GM12878 (cell line): ENCODE data around the gene ARVCF. TPM values are rescaled to one million over a fixed set of nuclear protein-coding genes. Genes with fewer than 3 reads are reported as not detected.

Source experiments
- ATAC-seq: fragments of 200-7000 bp; cut with Tn5 transposase; 3 replicates; pipeline ENCODE4 v1.9.1; 2020; ENCODE audit warnings: mild to moderate bottlenecking, moderate library complexity
- BruUV-seq: library from RNA; stranded (reverse); fragments of 400-500 nt; replicated peaks from 2 replicates; lab custom pipeline; 2021; lab: Mats Ljungman, UMichigan
- CTCF ChIA-PET: fragments of 300-600 bp; sonication (Branson Sonifier 250); formaldehyde crosslinking; extraction: SDS; loops from one replicate; lab custom pipeline; 2021; ENCODE audit warnings: inconsistent platforms; lab: Yijun Ruan, JAX
- POLR2A ChIA-PET: fragments of 350-600 bp; formaldehyde crosslinking; extraction: SDS; loops from one replicate; lab custom pipeline; 2021; ENCODE audit warnings: inconsistent platforms; lab: Charles Lee
- RAD21 ChIA-PET: fragments of 300-600 bp; sonication (Branson Sonifier 250); formaldehyde crosslinking; loops from one replicate; lab custom pipeline; 2023; ENCODE audit warnings: antibody characterized with exemption; ENCODE audit not compliant: unreplicated experiment; lab: Charles Lee
- SMC1A ChIA-PET: fragments of 300-600 bp; sonication (Branson Sonifier 250); formaldehyde crosslinking; loops from one replicate; lab custom pipeline; 2023; ENCODE audit not compliant: unreplicated experiment, uncharacterized antibody; lab: Charles Lee
- DNase-seq: peaks from one replicate; pipeline ENCODE4 v3.0.0-alpha.2; 2011; ENCODE audit warnings: low read depth, low spot score
- FAIRE-seq: peaks from 3 replicates; lab custom pipeline; 2011; peaks lifted over from hg19 to GRCh38; lab: Jason Lieb, UNC
- H2AFZ ChIP-seq: 2 replicates; pipeline ENCODE4 v1.6.0; 2011; ENCODE audit warnings: low read depth, low read length, control low read depth; ENCODE audit not compliant: control insufficient read depth
- H3K27ac ChIP-seq: 2 replicates; pipeline ENCODE4 v1.5.1; 2011; ENCODE audit warnings: control low read depth; ENCODE audit not compliant: control insufficient read depth, insufficient read depth
- H3K27me3 ChIP-seq, 2 experiments: replicated peaks in 1 of 2; 2 replicates each; pipeline versions ENCODE4 v1.6.0 to v1.6.1; 2011; ENCODE audit warnings: low read length in 1 of 2; ENCODE audit not compliant: control insufficient read depth in 2 of 2, insufficient read depth in 2 of 2
- H3K36me3 ChIP-seq, 2 experiments: 2 replicates each; pipeline ENCODE4 v1.5.1; 2011; ENCODE audit warnings: low read length in 1 of 2; ENCODE audit not compliant: control insufficient read depth in 2 of 2, insufficient read depth in 2 of 2
- H3K4me1 ChIP-seq: 2 replicates; pipeline ENCODE4 v1.6.1; 2011; ENCODE audit warnings: mild to moderate bottlenecking, low read length, moderate library complexity, mixed read lengths; ENCODE audit not compliant: control insufficient read depth, insufficient read depth
- H3K4me2 ChIP-seq: 2 replicates; pipeline ENCODE4 v1.6.0; 2011; ENCODE audit warnings: control low read depth; ENCODE audit not compliant: control insufficient read depth, insufficient read depth
- H3K4me3 ChIP-seq: fragments of 200-600 bp; sonication (generic); 2 replicates; pipeline ENCODE4 v1.5.1; 2016
- H3K79me2 ChIP-seq: 2 replicates; pipeline ENCODE4 v1.6.0; 2011; ENCODE audit warnings: low read length; ENCODE audit not compliant: control insufficient read depth, insufficient read depth
- H3K9ac ChIP-seq: 2 replicates; pipeline ENCODE4 v1.8.0; 2011; ENCODE audit warnings: low read length, control low read depth, mixed read lengths; ENCODE audit not compliant: control insufficient read depth, insufficient read depth
- H3K9me3 ChIP-seq: replicated peaks from 3 replicates; pipeline ENCODE4 v1.5.1; 2011; ENCODE audit warnings: mild to moderate bottlenecking, low read length; ENCODE audit not compliant: control insufficient read depth, insufficient read depth
- H4K20me1 ChIP-seq: 2 replicates; pipeline ENCODE4 v1.6.0; 2011; ENCODE audit not compliant: control insufficient read depth, insufficient read depth
- EZH2 ChIP-seq: IDR thresholded peaks from 2 replicates; pipeline ENCODE4 v1.6.1; 2012; ENCODE audit warnings: low read depth, mild to moderate bottlenecking, control low read depth, inconsistent platforms, low read length, borderline replicate concordance; ENCODE audit not compliant: control insufficient read depth
- STAT3 ChIP-seq: IDR thresholded peaks from 2 replicates; pipeline ENCODE4 v1.6.1; 2011; ENCODE audit warnings: low read depth, low read length, improper control_type of control experiment
- TCF12 ChIP-seq: IDR thresholded peaks from 2 replicates; pipeline ENCODE4 v1.6.1; 2011; ENCODE audit warnings: low read depth, mild to moderate bottlenecking, low read length
- WRNIP1 ChIP-seq: IDR thresholded peaks from 2 replicates; pipeline ENCODE4 v1.6.1; 2011; ENCODE audit warnings: low read depth, low read length, improper control_type of control experiment, borderline replicate concordance
- ZNF217 ChIP-seq: fragments of 450-650 bp; IDR thresholded peaks from 2 replicates; pipeline ENCODE4 v1.6.1; 2017; ENCODE audit warnings: antibody characterized with exemption, mild to moderate bottlenecking
- WGBS: methylation state at CpG from one replicate; pipeline ENCODE4 v1.1.6; 2016; ENCODE audit warnings: low lambda C conversion rate; ENCODE audit not compliant: insufficient replicate concordance, insufficient coverage; ENCODE audit errors: missing lambda C conversion rate; 5-methylcytosine and 5-hydroxymethylcytosine counted together
- in situ Hi-C: fragments of 300-500 bp; cut with MboI; formaldehyde crosslinking; loops from 9 replicates; pipeline ENCODE4 v1.14.3; 2018; ENCODE audit warnings: mixed read lengths
- intact Hi-C: fragments of 100-400 bp; cut with micrococcal nuclease; formaldehyde crosslinking; loops from one replicate; pipeline ENCODE4 v1.14.2; 2022; ENCODE audit not compliant: unreplicated experiment
- polyA plus RNA-seq, 11 experiments: library from polyadenylated mRNA; depleted of rRNA in 4 of 11; unstranded in 6 of 11; stranded (reverse) in 5 of 11; fragments of >200 nt; fragmentation: Nextera tagmentation in 4 of 11; fragmentation: Illumina TruSeq in 1 of 11; extraction: Ambion mirVana in 4 of 11; extraction: Trizol in 1 of 11; gene quantifications; 1 replicate in 1 of 11; 2 replicates in 10 of 11; pipeline versions ENCODE4 v1.2.1 to v1.2.3, GENCODE V29; 2011 to 2016; ENCODE audit warnings: inconsistent platforms in 2 of 11, missing spikeins in 2 of 11, low read depth in 1 of 11
- total RNA-seq, 4 experiments: library from RNA; depleted of rRNA in 3 of 4; stranded (reverse); fragments of >200 nt in 3 of 4; fragmentation: Illumina TruSeq in 1 of 4; extraction: Trizol in 1 of 4; gene quantifications; 2 replicates each; pipeline versions ENCODE4 v1.2.1 to v1.2.3, GENCODE V29; 2013 to 2021
- TF ChIP-seq, protein P1 (sequence below): fragments of 450-650 bp; IDR thresholded peaks from 2 replicates; pipeline ENCODE4 v1.6.1; 2016; ENCODE audit warnings: mild to moderate bottlenecking
- TF ChIP-seq, protein P2 (sequence below): fragments of 450-650 bp; IDR thresholded peaks from 2 replicates; pipeline ENCODE4 v1.6.1; 2017; ENCODE audit warnings: mild to moderate bottlenecking, moderate library complexity

The ARVCF gene
- total and polyA plus RNA-seq, 10 of the 15 experiments (the other 5 are each of a cell fraction or from before 2014, with no cell fraction given): 0.13 to 1.9 (median 1.0) TPM; not detected in 2

GRCh38 chr22:20055654-20056053, 39.0 kb upstream of the ARVCF start:
- 94% methylated on average over 15 of the region's 15 CpGs for WGBS
- FAIRE-seq (no peak), DNase-seq (no peak), ATAC-seq (no peak)
- no peak for TF ChIP-seq TCF12
- TF ChIP-seq, protein P1, sequence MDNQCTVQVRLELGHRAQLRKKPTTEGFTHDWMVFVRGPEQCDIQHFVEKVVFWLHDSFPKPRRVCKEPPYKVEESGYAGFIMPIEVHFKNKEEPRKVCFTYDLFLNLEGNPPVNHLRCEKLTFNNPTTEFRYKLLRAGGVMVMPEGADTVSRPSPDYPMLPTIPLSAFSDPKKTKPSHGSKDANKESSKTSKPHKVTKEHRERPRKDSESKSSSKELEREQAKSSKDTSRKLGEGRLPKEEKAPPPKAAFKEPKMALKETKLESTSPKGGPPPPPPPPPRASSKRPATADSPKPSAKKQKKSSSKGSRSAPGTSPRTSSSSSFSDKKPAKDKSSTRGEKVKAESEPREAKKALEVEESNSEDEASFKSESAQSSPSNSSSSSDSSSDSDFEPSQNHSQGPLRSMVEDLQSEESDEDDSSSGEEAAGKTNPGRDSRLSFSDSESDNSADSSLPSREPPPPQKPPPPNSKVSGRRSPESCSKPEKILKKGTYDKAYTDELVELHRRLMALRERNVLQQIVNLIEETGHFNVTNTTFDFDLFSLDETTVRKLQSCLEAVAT: no peak
- TF ChIP-seq EZH2: no peak
- in situ Hi-C loops: no loop called here
- Histone ChIP-seq H3K27ac (no peak overlapping the region), H3K4me1 (no peaks in the 10 kb centered on the region), H3K79me2 (no peaks in the 10 kb centered on the region), H3K4me2 (no peak overlapping the region), H3K9ac (no peak overlapping the region), H3K9me3 (no peaks in the 10 kb centered on the region), H3K4me3 (no peak overlapping the region), H3K27me3 (no peaks in the 10 kb centered on the region), H4K20me1 (no peaks in the 10 kb centered on the region), H2AFZ (no peak overlapping the region), H3K36me3 (peaks cover 6 to 8% of the 10 kb centered on the region in 2 experiments; a peak in 3 of 4 replicates)
- intact Hi-C loops: no loop called here
- ChIA-PET POLR2A (no interaction called here), SMC1A (no interaction called here), RAD21 (no interaction called here), CTCF (no interaction called here)
- BruUV-seq: no TSS peak

DNA sequence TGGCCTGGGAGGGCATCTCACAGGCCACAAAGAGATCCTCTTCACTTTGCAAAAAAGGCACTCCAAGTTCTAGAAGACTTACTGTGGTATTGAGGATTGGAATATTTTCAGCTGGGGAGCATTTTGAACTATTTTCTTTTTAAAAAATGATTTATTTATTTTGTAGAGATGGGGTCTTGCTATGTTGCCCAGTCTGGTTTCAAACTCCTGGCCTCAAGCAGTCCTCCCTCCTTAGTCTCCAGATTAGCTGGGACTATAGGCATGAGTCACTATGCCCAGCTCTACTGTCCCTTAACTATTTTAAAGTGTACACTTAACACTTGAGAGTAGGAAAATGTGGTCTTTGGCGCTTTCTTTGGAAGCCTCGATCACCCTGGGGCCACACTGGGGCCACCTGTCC, 38.5 kb upstream of the ARVCF start:
- Histone ChIP-seq H2AFZ (no peak overlapping the region), H4K20me1 (no peaks in the 10 kb centered on the region), H3K27me3 (no peaks in the 10 kb centered on the region), H3K4me3 (no peak overlapping the region), H3K27ac (no peak overlapping the region), H3K79me2 (no peaks in the 10 kb centered on the region), H3K9me3 (no peaks in the 10 kb centered on the region), H3K4me1 (no peaks in the 10 kb centered on the region), H3K36me3 (peaks cover 6 to 8% of the 10 kb centered on the region in 2 experiments; a peak in 3 of 4 replicates), H3K4me2 (no peak overlapping the region), H3K9ac (no peak overlapping the region)
- SMC1A ChIA-PET: no interaction called here
- in situ Hi-C loops (no loop called here), intact Hi-C loops (no loop called here)
- no peak for FAIRE-seq
- TF ChIP-seq STAT3 (no peak), WRNIP1 (no peak), ZNF217 (no peak)
- TF ChIP-seq, protein P2, sequence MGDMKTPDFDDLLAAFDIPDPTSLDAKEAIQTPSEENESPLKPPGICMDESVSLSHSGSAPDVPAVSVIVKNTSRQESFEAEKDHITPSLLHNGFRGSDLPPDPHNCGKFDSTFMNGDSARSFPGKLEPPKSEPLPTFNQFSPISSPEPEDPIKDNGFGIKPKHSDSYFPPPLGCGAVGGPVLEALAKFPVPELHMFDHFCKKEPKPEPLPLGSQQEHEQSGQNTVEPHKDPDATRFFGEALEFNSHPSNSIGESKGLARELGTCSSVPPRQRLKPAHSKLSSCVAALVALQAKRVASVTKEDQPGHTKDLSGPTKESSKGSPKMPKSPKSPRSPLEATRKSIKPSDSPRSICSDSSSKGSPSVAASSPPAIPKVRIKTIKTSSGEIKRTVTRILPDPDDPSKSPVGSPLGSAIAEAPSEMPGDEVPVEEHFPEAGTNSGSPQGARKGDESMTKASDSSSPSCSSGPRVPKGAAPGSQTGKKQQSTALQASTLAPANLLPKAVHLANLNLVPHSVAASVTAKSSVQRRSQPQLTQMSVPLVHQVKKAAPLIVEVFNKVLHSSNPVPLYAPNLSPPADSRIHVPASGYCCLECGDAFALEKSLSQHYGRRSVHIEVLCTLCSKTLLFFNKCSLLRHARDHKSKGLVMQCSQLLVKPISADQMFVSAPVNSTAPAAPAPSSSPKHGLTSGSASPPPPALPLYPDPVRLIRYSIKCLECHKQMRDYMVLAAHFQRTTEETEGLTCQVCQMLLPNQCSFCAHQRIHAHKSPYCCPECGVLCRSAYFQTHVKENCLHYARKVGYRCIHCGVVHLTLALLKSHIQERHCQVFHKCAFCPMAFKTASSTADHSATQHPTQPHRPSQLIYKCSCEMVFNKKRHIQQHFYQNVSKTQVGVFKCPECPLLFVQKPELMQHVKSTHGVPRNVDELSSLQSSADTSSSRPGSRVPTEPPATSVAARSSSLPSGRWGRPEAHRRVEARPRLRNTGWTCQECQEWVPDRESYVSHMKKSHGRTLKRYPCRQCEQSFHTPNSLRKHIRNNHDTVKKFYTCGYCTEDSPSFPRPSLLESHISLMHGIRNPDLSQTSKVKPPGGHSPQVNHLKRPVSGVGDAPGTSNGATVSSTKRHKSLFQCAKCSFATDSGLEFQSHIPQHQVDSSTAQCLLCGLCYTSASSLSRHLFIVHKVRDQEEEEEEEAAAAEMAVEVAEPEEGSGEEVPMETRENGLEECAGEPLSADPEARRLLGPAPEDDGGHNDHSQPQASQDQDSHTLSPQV: no peak
- 98% methylated on average over 2 of the region's 2 CpGs for WGBS
- DNase-seq: no peak
- POLR2A ChIA-PET: no interaction called here
- BruUV-seq: no TSS peak
- no peak for ATAC-seq
- RAD21 ChIA-PET: no interaction called here
- CTCF ChIA-PET: no interaction called here
